ENCODE data around the gene ASIC3.

ASIC3 gene

DNA sequence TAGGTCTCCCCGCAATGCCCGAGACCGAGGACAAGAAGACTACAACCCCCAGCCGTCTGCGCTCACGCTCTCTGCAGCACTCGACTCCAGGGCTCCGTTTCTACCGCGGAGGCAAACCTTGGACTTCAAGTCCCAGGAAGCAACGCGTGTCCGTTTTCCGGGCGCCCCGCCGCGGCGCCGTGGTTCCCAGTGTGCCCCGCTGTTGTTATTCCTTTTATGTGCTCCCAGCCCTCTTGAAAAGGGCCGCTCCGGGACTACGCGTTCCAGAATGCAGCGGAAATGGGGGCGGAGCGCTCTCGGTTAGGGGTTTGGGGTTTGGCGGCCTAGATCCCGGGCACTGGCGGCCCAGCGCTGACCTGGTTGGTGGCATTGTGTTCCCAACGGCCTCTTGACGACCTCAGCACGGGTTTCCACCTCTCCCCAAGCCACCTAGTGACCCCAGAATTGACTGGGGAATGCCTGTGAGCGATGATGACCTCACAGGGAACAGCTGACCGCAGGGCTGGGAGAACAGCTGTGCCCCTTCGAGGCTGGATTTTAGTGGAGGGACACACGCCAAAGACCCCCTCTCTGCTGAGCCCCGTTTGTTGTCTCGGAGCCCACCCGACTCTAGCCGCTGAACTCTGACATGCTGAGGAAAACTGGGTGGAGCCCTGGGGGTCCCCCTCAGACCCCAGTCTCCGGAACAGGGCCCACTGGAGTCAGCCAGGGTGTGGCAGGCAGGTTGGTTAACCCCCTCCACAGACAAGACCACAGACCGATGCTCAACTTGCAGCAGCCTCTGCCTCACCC lies 9.9 kb downstream of the ASIC3 start:
- peak; percentile 99 for DNase-seq

- DNase-seq = peak in 1 of 2 donors; percentile 26
These were observed 10.5 kb downstream of the ASIC3 start for GRCh38 chr7:151058781-151059366.

- DNase-seq = peak; percentile 84 to 86
These were observed 11.2 kb downstream of the ASIC3 start, which contains the start of gene SLC4A2 for GRCh38 chr7:151059367-151060112. TSS of gene SLC4A2 (plus strand) at chr7:151059589. CDS start at chr7:151061988, 2,399 bp downstream.

DNA sequence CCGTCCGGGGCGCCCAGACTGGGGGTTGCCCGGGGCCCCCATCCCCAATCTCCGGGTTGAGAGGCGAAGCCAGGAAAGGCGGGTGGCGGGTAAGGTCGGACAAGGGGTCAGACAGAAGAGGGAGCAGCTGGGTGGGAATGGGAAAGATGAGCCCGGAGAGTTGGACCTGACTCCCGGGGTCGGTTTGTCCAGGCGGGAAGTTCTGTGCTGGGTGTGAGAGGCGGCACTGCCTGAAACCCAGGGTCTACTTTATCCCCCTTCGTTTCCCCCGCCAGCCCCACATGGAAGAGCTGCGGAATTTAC lies 11.7 kb downstream of the ASIC3 start:
- DNase-seq = no peak

DNA sequence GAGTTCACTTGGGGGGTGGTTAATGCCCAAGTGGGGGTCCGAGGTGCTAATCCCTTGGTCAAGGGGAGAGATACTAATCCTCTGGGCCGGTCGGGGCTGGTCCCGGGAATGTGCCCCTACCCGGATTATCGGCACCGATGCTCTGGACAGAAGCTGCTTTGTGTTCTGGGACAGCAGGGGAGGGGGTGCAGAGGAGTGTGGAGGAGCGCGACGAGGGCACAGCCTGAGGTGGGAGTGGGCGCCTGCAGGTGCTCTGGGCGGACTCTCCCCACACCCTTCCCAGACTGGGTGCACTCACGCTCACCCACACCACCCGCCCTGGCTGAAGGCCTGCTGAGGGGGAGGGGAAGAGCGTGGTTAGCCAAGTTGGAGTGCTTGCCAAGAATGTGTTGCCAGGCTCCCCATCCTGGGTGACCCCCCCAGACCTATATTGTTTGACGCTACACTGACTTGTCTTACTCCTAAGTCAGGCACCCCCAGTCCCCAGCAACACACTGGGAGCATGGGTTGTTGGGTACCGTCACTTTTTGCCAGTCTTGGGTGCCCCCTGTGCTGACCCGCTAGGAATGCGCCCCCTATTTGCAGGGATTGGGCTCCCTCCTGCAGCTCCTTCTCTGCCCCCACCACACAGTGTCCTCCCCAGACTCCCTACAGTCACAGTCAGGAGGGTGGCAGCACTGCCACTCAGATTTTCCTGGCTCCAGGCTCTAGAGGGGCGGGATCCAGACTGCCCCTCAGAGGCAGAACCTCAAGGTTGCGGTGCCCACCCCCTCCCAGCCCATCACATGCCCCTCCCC lies 12.3 kb downstream of the ASIC3 start:
- DNase-seq = peak in 1 of 2 donors; percentile 56

DNA sequence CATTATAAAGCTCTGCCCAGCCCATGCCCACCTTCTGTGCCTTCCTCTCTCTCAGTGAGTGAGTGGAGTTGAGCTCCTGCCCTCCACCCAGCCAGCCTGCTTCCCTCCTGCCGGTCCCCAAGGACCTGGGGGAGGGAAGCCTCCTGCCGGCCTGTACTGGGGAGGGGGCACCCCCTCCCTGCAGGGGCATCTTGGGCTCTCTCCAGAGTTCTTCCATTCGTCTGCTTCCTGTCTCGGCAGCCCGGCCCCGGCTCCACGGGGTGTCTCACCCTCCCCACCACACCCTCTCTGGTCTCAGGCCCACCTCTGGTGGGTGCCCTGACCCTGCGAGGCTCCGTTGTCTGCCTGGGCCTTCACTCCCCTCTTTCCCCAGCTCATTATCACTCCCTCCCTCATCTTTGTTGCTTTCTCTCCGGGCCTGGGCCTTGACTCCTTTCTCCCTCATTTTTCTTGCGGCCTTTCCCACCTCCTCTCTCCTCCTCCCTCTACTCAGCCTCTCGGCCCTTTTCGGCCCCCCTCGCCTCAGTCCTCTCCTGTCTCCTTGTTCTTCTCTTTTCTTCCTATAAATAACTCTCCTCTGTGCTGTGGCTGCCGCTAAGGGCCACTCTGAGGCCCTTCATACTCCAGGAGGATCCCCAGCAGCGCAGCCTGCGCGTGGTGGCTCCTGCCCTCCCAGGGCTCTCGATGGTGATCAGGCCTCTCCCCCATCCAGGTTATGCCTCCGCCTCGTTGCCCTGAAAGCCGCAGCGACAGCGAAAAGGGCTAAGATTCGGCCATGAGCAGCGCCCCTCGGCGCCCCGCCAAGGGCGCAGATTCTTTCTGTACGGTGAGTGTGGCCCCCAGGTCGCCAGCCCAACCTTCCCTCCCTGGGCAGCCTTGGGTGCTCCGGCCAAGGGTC lies 13.1 kb downstream of the ASIC3 start:
- no peak for DNase-seq

- DNase-seq = no peak
These were observed 13.7 kb downstream of the ASIC3 start for GRCh38 chr7:151062111-151062398.

DNA sequence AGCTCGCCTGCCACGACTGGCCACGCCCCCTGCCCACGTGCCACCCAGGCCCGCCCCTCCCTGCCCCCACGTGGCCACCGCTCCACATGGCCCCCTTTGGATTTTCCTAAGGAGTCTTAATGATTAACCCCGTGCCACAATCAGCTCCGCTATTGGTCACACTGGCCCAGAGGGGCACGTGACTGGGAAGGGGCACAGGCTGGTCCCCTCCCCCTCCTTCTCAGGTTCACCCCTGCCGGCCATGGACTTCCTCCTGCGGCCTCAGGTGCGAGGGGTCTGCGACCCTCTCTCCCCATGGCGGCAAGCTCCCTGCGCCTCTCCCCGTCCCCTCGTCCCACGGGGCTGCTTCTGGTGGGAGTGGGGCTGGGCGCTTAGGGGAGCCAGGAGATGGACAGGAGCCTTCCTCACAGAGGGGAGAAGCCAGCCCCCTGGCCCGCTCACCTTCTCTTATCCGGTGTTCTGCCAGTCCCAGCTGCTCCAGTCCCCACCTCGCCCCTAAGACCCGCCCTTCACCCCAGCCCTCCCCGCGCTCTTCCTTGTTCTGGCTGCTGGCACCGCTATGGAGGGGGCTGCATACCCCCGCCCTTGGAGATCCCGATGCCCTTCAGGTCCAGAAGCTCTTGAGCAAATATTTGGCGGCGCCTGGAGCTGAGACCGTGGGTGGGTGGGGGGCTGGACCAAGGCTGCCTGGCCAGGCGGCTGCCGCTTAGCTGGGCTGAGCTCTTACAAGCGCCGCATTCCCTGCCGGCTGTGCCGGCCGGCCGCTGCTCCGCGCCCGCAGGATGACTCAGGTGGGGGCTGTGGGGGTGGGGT lies 14.3 kb downstream of the ASIC3 start:
- no peak for DNase-seq

- DNase-seq = no peak
These were observed 14.9 kb downstream of the ASIC3 start for GRCh38 chr7:151063212-151063561.

GRCh38 chr7:151064454-151064853 lies 16.1 kb downstream of the ASIC3 start:
- DNase-seq = no peak

GRCh38 chr7:151064993-151065392 lies 16.7 kb downstream of the ASIC3 start:
- DNase-seq = no peak

GRCh38 chr7:151065516-151065915 lies 17.2 kb downstream of the ASIC3 start:
- no peak for DNase-seq

DNA sequence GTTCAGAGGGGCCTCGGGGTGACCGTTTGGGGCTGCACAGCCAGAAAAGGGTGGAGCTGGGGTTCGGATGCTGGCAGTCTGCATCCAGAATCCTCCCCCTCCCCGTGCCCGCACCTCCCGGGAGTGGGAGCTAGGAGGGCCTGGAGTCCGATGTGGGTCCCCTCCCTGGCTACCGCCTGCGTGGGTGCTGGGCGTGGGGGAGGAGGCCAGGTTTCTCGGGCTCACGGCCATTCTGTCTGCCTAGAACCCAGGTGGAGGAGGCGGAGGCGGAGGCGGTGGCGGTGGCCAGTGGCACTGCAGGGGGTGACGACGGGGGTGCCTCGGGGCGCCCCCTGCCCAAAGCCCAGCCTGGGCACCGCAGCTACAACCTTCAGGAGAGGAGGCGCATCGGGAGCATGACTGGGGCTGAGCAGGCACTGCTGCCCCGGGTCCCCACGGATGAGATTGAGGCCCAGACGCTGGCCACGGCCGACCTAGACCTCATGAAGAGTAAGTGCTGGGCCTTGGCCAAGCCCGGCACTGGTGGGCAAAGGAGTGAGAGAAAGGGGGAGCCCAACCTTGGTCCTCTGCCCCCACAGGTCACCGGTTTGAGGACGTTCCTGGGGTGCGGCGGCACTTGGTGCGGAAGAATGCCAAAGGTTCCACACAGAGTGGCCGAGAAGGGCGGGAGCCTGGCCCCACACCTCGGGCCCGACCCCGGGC lies 18.1 kb downstream of the ASIC3 start:
- DNase-seq = no peak

DNA sequence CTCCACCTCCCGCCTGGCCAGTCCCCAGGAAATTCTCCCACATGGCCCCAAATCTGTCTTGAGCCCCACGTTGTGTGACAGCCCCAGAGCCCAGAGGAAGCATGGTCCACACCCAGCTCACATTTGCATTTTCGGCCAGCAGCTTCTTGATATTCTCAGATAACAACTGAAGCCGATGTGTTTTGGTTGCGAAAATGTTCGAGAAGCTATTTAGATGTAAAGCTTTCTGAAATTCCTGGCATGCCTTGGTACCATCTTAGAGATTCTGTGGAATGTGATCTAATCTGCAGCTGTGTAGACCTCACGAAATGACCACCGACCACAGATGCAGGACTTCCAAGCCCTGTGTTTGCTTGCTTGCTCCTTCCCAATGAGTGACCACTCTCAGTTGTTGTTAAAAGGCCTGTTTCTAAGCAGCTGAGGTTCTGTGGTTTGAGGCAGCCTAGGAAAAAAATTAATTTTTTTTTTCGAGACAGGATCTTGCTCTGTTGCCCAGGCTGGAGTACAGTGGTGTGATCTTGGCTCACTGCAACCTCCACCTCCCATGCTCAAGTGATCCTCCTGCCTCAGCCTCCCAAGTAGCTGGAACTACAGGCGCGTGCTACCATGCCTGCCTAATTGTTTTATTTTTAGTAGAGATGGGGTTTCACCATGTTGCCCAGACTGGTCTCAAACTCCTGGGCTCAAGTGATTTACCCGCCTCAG lies 19.9 kb downstream of the ASIC3 start:
- DNase-seq = no peak

DNA sequence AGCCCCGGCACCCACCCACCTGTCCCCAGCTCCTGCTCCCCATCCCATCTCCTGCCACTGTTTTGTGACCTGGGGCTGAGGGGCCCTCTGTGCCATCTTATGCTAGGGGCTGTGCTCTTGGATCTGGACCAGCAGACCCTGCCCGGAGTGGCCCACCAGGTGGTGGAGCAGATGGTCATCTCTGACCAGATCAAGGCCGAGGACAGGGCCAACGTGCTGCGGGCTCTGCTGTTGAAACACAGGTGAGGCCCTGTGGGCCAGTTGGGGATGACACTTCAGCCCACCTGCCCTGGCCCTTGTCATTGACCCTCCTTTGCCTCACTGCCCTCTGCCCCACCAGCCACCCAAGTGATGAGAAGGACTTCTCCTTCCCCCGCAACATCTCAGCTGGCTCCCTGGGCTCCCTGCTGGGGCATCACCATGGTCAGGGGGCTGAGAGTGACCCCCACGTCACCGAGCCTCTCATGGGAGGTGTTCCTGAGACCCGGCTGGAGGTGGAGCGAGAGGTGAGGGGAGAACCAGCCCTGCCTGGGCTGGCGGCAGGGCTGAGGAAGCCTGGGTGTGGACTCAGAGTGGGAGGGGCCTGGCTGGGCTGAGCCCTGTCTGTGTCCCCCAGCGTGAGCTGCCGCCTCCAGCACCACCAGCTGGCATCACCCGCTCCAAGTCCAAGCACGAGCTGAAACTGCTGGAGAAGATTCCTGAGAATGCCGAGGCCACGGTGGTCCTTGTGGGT lies 21.7 kb downstream of the ASIC3 start:
- DNase-seq = no peak

DNA sequence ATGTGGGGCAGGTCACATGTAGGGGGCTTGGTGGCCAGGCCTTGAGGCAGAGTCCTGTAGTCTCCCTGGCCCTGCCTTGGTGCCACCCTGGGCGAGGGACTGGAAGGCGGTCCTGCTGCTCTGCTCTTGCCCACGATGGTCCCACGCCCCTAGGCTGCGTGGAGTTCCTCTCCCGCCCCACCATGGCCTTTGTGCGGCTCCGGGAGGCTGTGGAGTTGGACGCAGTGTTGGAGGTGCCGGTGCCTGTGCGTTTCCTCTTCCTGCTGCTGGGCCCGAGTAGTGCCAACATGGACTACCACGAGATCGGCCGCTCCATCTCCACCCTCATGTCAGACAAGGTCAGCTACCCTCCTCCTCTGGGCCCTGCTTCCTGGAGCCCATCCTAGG lies 22.2 kb downstream of the ASIC3 start:
- no peak for DNase-seq

DNA sequence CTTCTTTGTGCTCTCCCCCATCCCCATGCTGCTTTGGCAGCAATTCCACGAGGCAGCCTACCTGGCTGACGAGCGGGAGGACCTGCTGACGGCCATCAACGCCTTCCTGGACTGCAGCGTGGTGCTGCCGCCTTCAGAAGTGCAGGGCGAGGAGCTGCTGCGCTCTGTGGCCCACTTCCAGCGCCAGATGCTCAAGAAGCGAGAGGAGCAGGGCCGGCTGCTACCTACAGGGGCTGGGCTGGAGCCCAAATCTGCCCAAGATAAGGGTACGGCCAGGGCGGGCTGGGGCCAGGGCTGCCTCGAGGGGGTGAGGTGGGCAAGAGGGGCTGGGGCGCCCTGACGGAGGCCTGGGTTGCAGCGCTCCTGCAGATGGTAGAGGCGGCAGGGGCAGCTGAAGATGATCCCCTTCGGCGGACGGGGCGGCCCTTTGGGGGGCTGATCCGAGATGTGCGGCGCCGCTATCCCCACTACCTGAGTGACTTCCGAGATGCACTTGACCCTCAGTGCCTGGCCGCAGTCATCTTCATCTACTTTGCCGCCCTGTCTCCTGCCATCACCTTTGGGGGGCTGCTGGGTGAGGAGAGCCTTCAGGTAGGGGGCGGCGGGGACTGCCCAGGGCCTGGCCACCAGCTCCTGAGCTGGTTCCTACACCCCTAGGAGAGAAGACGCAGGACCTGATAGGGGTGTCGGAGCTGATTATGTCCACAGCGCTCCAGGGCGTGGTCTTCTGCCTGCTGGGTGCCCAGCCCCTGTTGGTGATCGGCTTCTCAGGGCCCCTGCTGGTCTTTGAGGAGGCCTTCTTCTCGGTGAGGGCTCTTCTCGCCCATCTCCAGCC lies 22.9 kb downstream of the ASIC3 start:
- DNase-seq = no peak

- DNase-seq = no peak
These were observed 25.7 kb downstream of the ASIC3 start for GRCh38 chr7:151073990-151074389.
